ENCODE results near the gene ZDHHC4. TPM values are rescaled to one million over a fixed set of nuclear protein-coding genes. Genes with fewer than 3 reads are reported as not detected.

Gene ZDHHC4
- total RNA-seq, 1 donor from 2014 or later = 39.3 TPM

DNA sequence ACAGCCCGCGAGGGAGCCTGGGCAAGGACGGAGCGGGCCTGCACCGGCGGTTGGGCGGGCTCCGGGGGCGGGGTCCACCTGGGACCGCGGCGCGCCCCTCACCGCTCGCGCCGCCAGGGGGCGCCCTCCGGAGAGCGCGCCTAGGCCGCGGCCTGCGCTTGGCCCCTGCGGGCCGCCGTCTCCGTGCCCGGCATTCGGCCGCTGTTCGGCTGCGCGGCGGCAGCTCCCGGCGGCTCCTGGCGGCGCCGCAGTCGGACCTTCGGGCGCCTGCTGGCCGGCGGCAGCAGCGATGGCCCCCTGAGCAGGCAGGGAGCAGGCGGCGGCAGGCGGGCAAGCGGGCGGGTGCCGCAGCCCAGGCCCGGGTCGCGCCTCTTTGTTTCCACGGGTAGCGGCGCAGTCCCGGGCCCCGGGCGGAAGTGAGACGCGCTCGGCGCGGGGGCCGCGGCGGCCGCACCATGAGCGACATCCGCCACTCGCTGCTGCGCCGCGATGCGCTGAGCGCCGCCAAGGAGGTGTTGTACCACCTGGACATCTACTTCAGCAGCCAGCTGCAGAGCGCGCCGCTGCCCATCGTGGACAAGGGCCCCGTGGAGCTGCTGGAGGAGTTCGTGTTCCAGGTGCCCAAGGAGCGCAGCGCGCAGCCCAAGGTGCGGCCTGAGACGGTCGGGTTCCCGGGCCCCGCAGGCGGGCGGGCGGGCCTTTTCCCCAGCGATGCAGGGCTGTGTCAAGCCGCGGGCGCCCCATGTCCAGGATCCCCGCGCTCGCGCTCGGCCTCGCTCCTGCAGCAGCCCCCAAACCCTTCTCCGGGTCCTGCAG is 12.8 kb downstream of the ZDHHC4 start, which contains the start of gene INTS15:
TSS of gene INTS15 (plus strand) at position 193 of the 816 bp plus-strand sequence. CDS start at position 456, 263 bp downstream.
- intact Hi-C loops (cut with DNase I) = loop anchor here (2.0 kb wide), 1 partner anchor 13 kb away; the partner anchor contains the start of gene ZDHHC4
- DNase-seq (ENCODE audit: missing footprints) (peak; percentile 90), ATAC-seq (peak; percentile 98)

DNA sequence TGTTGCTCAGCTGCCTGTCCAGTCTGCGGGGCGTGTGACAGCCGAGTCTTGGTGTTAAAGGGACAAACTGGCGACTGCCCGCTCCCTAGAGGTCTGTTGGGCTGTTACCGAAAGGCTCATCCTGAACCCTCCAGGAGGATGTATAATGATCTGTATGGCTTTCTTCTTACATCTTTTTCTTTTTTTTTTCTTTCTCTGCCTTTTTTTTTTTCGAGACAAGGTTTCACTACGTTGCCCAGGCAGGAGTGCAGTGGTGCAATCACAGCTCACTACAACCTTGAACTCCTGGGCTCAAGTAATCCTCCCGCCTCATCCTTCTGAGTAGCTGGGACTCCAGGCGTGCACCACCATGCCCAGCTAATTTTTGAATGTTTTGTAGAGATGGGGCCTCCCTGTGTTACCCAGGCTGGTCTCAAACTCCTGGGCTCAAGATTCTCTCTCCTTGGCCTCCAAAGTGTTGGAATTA is 13.4 kb downstream of the ZDHHC4 start:
- intact Hi-C loops (cut with DNase I) = loop anchor here (2.0 kb wide), 1 partner anchor 14 kb away; the partner anchor contains the start of gene ZDHHC4
- no peak for DNase-seq (ENCODE audit: missing footprints)
- ATAC-seq = peak; percentile 12

DNA sequence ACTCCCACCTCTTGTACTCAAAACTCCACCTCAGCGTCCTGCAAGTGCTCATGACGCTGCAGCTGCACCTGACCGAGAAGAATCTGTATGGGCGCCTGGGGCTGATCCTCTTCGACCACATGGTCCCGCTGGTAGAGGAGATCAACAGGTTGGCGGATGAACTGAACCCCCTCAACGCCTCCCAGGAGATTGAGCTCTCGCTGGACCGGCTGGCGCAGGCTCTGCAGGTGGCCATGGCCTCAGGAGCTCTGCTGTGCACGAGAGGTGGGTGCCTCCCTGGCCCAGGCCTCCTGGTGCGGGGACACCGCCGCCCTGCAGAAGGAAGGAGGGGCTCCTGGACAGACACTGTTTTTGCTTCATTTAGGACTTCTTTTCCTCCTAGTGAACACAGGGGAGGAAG is 22.8 kb downstream of the ZDHHC4 start:
- ATAC-seq = no peak
- DNase-seq (ENCODE audit: missing footprints) = no peak
- intact Hi-C loops (cut with DNase I) = no loop called here

DNA sequence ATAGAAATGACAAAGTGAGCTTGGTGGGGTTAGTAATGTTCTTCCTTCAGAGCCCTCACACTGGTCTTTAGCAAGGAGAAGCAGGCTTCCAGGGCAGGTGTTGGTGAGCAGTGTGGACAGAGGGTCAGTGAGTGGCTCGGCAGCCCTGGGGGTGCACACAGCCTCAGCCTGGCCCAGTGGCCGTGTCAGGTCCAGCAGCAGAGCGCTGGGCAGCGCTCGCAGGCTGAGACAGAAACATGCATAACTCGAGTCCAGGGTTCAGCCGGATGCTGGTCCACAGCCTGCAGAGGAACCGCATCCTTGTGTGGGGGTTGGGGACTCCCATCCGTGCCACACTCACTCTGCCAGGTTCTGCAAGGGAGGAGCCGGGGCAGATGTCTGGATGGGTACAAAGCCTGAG is 27.2 kb downstream of the ZDHHC4 start:
- ATAC-seq (no peak), DNase-seq (ENCODE audit: missing footprints) (peak; percentile 37)
- intact Hi-C loops (cut with DNase I) = no loop called here

DNA sequence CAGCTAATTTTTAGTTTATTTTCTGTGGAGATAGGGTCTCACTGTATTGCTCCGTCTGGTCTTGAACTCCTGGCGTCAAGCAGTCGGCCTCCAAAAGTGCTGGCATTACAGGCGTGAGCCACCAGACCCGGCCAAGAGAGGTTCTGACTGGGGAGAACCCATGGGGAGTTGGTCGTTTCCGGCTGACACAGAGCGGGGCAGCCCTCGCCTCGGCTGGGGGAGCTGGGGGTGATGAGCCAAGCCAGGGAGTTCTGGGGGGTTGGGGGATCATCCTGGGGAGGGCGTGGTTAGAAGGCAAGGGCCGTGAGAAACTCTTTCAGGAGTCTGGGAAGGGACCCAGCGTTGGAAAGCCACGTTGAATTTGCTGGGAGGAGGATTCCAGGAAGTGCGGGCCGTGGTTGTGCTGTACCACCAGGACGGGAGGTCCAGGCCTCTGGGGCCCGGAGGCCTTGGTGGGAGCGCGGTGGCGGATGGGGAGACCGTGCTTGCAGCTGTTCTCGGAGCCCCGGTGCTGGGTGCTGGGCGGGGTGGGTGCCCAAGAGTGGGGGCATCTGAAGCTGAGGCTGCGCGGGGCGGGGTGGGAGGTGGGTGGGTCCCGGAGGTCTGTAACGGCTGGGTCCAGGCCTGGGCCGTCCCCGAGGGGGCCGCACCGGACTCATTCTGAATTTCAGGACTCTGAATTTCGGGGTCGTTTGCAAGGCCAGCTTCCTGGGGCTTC is 29.8 kb downstream of the ZDHHC4 start:
- ATAC-seq (no peak), DNase-seq (ENCODE audit: missing footprints) (peak; percentile 65)
- intact Hi-C loops (cut with DNase I) = no loop called here

DNA sequence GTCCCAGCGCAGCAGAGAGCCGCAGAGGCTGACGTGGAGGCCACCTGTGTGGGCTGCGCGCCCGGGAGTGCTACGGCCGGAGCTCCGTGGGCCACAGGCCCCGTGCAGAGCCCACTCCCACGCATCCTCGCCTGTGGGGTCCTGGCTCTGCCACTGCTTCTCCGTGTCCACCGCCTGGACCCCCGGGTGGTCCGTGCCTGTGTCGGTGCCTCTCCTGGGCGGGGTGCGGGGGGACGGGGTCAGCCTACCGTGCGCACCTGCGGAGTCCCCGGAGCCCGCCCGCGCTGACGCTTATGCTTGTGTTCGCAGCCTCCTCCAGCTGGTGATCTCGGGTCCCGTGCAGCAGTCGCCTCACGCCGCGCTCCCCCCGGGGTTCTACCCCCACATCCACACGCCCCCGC is 30.4 kb downstream of the ZDHHC4 start:
- no peak for ATAC-seq
- DNase-seq (ENCODE audit: missing footprints) = peak; percentile 67
- intact Hi-C loops (cut with DNase I) = no loop called here

DNA sequence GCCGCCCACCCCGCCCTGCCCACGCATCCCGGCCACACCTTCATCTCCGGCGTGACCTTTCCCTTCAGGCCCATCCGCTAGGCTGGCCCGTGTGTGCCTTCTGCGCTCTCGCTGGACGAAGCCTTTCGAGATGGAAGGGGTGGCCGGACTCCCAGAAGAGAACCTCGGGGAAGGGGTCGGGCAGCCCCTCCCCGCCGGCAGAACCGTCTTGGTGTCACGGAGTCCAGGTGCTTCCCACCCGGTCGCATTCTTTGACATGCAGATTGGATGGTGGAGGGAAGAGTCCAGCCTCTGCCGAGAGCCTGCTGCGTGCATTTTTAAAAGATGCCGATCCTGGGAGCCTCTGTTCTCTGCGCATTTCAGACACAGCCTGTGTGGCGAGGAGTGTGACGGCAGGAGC is 30.8 kb downstream of the ZDHHC4 start:
- DNase-seq (ENCODE audit: missing footprints) (no peak), ATAC-seq (no peak)
- intact Hi-C loops (cut with DNase I) = no loop called here

DNA sequence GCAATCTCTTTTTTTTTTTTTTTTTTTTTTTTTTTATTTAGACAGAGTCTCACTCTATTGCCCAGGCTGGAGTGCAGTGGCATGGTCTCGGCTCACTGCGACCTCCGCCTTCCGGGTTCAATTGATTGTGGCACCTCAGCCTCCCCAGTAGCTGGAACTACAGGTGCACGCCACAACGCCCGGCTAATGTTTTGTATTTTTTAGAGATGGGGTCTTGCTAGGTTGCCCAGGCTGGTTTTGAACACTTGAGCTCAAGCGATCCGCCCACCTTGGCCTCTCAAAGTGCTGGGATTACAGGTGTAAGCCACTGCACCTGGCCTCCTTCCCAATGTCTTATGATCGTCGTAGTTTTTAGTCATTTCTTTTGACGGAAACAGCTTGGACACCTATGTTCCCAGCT is 31.5 kb downstream of the ZDHHC4 start:
- DNase-seq (ENCODE audit: missing footprints) (no peak), ATAC-seq (no peak)
- intact Hi-C loops (cut with DNase I) = no loop called here

DNA sequence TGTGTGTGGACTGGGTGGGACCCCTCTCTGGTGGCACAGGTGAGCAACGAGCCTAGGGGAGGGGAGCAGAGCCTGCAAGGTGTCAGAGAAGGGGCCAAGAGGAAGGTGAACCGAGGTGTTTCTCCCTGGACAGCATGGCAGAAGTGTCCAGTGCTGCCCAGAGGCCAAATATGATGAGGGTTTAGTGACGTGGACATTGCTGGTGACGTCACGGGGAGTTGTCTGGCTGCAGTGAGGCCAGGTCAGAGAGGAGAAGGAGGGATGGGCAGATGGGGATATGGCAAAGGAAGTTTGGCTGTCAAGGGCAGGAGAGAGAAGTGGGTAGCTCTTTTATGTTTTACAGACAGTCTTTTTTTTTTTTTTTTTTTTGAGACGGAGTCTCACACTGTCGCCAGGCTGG is 35.6 kb downstream of the ZDHHC4 start:
- ATAC-seq (no peak), DNase-seq (ENCODE audit: missing footprints) (no peak)
- intact Hi-C loops (cut with DNase I) = no loop called here

DNA sequence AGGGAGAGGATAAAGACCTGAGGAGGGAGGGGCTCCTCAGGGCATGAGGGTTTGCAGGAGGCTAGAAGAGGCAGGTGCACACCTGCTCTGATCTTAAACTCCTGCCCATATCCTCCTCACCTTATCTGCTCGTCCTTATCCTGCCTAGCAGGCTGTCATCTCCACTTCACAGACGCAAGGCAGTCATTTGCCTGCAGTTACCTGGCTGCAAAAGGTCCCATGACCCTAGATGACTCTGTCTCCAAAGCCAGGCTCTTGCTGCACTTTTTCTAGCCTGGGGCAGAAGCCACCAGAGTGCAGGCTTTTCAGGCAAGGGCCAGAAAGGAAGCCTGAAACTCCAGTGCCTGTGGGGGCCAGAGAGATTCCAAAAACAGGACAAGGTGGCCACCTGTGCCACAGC is 36.5 kb downstream of the ZDHHC4 start:
- ATAC-seq (no peak), DNase-seq (ENCODE audit: missing footprints) (no peak)
- intact Hi-C loops (cut with DNase I) = no loop called here

DNA sequence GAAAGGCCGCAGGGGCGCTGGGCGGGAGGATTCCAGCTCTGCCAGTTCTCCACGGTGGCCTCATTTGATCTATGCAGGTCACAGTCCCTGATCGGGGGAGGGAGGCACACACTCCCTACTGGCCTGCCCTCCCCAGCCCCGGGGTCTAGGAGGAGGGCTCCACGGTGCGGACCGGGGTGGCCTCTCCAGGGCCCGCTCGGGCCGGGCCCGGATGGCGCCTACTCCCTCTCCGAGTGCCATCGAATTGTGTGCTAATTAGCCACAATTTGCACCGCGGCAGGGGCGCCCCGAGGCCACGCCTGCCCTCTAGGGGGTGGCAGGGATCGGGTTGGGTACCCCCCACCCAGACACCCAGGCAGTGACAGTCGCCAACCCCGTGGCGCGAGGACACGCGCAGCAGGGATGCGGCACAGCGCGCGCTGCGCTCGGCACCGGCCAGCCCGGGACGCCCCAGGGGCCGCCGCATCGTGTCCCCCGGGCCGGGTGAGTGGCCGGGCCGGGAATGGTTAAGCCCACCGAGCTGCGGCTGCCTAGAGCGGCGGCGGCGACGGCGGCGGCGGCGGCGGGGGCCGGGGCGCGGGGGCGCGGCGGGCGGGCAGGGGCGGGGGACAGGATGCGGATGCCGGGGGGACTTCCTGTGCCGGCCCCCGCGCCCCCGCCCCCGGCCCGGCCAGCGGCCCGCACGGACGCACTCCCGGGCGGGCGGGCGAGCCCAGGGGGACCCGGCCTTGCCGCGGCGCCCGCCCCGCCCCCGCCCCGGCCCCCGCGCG is 37.9 kb downstream of the ZDHHC4 start, which contains the start of gene ZNF853:
TSS of gene ZNF853 (plus strand) at position 658 of the 770 bp plus-strand sequence. CDS start 565 bp downstream, outside the sequence.
- ATAC-seq (peak; percentile 47), DNase-seq (ENCODE audit: missing footprints) (no peak)
- intact Hi-C loops (cut with DNase I) = no loop called here

DNA sequence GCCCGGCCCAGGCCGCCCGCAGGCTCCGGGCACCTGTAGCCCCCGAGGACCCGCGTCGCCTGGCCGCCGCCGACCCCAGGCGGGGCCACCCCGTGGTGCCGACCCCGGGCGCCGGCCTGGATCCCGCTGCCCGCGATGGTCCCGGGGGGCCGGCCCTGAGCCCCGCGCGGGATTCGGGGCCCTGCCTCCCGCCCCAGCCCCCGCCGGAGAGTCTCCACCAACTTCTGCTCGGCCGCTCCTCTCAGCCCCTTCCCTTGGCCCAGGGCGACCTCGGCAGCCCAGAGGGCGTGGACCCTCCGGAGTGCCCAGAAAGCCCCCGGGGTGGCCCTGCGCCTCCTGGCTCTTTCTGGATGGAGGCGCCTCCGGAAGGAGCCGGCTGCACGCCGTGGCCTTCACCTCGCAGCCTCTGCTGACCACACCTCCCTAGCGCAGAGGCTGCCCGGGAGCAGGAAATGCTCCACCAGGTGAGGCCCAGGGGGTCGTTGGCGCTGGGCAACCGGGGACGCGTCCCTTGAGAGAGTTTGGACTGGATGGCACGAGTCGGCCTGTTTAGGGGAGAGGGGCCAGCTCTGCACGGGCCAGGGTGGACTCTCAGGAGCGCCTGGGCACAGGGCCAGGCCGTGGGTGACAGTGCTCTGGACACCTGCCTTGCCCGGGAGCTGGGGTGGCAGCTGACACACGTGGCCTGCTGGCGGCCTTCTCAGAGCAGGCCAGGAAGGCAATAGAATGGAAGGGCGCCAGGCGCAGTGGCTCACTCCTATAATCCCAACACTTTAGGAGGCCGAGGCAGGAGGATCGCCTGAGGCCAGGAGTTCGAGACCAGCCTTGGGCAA is 38.7 kb downstream of the ZDHHC4 start:
- DNase-seq (ENCODE audit: missing footprints) (no peak), ATAC-seq (peak; percentile 13)
- intact Hi-C loops (cut with DNase I) = no loop called here

DNA sequence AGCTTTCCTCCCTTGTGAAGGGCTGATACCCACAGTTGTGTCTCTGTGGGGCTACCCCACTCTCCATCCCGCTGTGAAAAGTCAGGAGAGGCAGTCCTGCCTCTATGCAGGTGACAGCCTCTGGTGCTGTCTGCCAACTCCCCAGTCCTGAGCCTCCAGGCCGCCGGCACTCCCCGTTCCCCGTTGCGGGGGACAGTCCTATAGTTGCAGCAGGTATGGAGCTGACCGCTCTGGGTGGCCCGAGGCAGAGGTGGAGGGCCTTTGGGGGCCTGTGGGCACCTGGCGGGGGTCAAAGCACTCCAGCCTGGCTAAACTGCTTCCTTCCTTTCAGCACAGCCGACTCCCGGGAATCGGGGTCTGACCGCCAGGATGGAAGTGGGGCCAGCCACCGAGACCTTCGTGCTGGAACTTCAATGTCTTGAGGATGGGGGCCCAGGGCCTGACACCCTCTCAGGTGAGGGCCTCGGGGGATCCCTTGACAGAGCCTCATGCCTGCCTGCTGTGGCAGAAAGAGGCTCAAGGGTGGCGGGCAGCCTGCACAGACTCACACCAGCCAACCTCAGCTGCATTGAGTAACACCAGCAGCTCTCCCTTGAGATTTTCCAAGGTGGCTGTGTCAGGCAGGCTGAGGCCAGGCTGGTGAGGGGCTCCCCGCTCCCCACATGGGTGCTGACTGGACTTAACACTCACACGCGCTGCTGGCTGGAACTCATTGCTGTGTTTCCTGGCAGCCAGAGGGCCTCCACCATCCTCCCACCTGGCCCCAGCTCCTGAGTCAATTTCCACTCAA is 39.8 kb downstream of the ZDHHC4 start:
- DNase-seq (ENCODE audit: missing footprints) (no peak), ATAC-seq (no peak)
- intact Hi-C loops (cut with DNase I) = no loop called here

DNA sequence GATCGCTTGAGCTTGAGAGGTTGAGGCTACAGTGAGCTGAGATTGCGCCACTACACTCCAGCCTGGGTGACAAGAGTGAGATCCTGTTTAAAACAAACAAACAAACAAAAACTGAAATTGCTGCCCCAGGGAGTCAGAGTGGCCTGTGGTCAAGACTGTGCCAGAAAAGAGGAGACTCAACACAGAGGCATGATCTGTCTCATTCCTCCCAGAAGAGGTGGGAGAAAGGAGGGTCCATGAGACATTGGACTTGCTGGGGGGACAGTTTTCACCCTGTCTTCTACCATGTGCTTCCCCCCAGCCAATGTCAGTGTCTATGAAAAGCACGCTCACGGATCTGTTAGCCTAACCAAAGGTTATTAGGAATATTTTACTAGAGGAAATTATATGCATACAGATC is 41.4 kb downstream of the ZDHHC4 start:
- DNase-seq (ENCODE audit: missing footprints) = no peak
- no peak for ATAC-seq
- intact Hi-C loops (cut with DNase I) = no loop called here

DNA sequence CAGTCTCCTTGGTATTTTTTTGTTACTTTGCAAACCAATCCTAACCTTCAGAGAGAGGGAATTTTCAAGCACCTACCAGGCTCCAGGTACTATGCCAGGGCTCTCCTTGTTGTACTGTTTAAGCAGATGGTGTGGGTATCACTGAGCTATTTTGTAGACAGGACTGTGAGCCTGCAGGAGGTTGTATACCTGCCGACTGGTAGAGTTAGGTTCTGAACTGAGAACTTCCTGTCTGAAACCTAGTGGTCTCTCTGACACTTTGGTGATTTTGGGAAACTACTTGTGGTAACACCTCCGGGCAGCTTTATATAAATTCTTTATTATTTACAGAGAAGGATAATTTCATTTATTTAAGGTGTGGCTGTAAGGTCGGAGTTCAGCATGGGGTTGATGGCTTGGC is 42.7 kb downstream of the ZDHHC4 start:
- ATAC-seq (no peak), DNase-seq (ENCODE audit: missing footprints) (no peak)
- intact Hi-C loops (cut with DNase I) = no loop called here

DNA sequence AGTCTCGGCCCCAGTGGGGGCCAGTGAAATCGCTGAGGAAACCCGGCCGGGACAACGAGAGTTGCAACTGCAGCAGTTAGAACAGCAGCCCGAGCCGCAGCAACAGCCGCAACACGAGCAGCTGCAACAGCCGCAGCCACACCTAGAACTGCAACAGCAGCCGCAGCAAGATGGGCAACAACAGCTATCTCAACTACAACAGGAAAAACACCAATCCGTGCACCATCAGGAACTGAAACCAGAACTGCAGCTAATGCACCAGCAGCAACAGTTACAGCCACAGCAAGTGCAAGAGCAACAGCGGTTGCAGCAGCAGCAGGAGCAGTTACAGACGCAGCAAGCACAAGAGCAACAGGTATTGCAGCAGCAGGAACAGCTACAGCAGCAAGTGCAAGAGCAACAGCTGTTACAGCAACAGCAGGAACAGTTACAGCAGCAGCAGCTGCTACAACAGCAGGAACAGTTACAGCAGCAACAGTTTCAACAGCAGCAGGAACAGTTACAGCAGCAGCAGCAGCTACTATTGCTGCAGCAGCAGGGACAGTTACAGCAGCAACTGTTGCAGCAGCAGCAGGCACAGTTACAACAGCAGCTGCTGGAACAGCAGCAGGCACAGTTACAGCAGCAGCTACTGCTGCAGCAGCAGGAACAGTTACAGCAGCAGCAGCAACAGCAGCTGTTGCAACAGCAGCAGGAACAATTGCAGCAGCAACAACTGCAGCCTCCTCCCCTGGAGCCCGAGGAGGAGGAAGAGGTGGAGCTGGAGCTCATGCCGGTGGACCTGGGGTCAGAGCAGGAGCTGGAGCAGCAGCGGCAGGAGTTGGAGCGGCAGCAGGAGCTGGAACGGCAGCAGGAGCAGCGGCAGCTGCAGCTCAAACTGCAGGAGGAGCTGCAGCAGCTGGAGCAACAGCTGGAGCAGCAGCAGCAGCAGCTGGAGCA is 44.2 kb downstream of the ZDHHC4 start:
- intact Hi-C loops (cut with DNase I) = no loop called here
- DNase-seq (ENCODE audit: missing footprints) (no peak), ATAC-seq (no peak)

Data from Right ventricle myocardium inferior (tissue), 1 donor.